ENCODE measurements around the gene MID1.

MID1 gene, protein sequence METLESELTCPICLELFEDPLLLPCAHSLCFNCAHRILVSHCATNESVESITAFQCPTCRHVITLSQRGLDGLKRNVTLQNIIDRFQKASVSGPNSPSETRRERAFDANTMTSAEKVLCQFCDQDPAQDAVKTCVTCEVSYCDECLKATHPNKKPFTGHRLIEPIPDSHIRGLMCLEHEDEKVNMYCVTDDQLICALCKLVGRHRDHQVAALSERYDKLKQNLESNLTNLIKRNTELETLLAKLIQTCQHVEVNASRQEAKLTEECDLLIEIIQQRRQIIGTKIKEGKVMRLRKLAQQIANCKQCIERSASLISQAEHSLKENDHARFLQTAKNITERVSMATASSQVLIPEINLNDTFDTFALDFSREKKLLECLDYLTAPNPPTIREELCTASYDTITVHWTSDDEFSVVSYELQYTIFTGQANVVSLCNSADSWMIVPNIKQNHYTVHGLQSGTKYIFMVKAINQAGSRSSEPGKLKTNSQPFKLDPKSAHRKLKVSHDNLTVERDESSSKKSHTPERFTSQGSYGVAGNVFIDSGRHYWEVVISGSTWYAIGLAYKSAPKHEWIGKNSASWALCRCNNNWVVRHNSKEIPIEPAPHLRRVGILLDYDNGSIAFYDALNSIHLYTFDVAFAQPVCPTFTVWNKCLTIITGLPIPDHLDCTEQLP

DNA sequence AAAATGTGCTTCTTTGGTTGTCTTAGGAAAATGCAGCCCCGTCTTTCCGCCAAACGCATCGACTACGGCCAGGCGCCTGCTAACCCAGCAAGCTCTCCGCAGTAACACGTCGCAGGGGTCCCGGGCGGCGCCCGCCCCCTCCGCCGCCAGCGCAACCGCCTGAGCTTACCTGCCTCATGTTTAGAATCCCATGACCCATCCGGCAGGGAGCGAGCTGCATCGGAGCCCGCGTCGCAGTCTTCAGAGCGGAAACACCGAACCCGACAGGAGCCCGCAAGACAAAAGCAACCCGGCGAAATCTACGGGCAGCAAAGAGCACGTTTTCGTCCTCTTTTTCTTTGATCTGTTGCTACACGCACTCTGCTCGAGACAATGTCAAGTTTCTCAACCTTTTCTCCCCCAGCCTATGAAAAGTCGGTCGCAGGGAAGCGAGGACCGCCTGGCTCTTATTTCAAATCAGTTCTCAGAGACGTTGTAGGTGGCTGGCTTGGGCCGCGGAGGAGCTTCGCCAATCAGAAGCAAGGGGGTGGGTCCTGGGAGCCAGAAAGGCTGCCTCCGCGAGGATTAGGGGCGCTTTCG is at the start of gene MID1:
Gene MID1 (minus strand): TSS at position 465 of the 579 bp plus-strand sequence. CDS start 53,038 bp downstream, outside the sequence.
- FAIRE-seq: no peak

GRCh38 chrX:10667143-10667542 is 46.8 kb upstream of the MID1 start:
- no peak for FAIRE-seq

GRCh38 chrX:10666102-10666501 is 45.7 kb upstream of the MID1 start:
- no peak for FAIRE-seq

DNA sequence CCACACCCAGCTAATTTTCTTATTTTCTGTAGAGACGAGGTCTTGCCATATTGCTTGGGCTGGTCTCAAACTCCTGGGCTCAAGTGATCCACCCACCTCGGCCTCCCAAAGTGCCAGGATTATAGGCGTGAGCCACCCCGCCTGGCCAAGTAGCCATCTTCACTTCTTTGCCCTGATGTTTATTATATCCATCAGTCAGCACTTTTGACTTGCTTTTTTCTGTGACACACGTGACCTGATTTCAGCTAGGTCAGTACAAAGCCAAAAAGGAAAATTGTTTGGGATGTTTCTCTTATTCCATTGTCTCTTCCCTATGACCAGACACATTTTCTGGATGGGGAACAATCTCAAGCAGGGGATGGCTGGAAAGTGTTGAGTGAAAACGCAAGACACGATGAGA is 45.3 kb upstream of the MID1 start:
- FAIRE-seq: no peak

DNA sequence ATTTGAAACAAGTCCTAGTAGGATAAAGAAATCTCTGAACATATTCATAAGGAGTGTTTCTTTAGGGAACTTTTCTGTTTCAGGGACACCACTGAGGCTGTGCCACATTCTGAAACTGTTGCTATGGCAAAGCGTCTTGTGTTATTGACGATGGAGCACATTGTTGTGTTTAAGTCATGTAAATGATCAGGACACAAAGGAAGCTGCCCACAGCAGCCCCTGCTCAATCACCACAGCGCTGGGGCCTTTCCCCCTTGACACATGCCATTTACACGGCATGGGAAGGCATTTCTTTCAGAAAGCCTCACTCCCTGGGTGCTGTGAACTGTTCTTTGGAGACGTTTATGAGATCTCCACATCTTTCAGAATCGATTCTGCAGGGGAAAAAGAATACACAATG is 39.8 kb upstream of the MID1 start:
- FAIRE-seq: no peak

GRCh38 chrX:10656214-10656613 is 35.8 kb upstream of the MID1 start:
- no peak for FAIRE-seq

DNA sequence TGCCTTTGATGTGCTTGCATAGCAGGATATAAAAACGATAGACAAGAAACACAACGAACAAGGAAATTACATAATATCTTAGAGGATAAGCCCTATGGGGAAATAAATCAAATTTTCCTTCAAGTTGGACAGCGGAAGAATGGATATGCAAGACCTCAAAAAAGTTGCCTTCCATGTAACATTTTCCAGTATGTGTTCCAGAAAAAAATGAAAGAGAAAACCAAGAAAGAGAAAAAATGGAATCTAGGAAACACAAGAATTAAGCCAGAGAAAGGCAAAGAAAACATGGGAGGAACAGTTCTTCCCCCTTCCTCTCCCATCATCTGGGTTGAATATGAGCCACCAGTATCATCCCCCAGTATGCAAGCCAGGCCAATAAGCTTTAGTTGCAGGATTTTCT is 34.6 kb upstream of the MID1 start:
- FAIRE-seq: no peak

DNA sequence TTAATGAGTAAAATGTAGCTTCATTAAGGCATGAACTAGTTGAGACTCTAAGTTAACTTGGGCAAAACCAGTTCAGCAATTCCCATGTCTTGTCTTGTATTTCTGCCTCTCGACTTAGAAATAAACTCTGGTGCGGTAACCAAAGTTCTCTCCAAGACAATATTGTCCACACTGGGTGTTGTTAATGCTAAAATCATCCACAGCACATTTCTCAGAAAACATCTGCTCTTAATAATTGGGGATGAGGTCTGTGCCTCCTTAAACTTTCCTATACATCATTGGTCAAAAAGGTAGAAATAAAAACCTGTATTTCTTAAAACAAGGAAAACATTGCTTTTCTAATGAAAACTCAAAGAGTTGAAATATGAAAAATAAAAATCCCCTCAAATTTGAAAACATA is 32.9 kb upstream of the MID1 start:
- FAIRE-seq: no peak

- FAIRE-seq: no peak
Observed at GRCh38 chrX:10649265-10649664, 28.9 kb upstream of the MID1 start.

DNA sequence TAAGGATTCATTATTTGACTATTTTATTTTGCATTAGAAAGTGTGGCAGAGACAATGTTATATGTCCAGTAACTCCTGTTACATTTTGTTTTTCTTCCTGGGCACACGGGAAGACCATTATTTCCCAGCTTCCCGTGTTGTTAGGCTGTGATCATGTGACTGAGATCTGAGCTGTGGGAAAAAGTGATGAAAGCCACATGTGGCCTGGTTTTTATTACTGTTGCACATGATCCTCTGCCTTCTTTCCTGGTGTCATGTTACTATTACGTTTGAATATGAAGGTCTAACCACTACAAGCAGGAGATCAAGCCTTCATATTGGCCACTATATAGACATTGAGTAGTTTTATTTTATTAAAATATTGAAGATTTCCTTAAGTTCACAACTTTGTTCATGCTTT is 28.2 kb upstream of the MID1 start:
- peak; percentile 6 for FAIRE-seq

DNA sequence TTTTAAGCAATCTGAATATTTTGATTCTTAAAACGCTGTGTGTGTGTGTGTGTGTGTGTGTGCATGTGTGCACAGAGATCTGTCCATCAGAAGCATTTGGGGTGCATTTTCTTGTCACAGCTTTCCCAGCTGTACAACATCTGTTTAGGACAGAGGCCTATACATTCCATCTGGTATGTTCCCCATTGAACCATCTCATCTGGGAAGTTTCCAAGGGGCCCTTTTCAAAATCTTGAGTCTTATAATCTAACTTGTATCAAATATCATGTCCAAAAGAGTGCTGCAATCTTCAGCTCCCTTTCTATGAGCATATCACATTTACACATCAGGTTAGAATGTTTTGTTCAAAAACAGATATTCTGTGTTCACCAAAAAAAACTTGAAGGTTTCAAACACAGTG is 16.5 kb upstream of the MID1 start:
- no peak for FAIRE-seq

DNA sequence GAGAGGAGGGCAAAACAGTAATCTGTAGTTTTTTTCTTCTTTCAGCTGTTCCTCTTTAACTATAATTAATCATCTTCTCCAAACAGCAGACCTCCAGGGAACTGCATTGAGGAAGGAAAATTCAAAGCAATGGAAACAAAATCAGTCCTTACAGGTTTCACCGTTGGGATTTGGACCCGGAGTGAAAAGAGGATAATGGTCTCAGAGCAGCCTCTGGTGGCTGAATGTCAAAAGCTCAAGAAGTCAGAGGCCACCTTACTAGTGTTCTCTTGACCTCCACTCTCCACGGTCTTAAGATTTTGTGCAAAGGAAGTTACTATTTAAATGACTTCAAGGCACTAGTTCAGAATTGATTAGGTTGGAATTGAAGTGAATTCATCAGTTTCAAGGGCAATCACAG is 16.0 kb upstream of the MID1 start:
- FAIRE-seq: no peak

DNA sequence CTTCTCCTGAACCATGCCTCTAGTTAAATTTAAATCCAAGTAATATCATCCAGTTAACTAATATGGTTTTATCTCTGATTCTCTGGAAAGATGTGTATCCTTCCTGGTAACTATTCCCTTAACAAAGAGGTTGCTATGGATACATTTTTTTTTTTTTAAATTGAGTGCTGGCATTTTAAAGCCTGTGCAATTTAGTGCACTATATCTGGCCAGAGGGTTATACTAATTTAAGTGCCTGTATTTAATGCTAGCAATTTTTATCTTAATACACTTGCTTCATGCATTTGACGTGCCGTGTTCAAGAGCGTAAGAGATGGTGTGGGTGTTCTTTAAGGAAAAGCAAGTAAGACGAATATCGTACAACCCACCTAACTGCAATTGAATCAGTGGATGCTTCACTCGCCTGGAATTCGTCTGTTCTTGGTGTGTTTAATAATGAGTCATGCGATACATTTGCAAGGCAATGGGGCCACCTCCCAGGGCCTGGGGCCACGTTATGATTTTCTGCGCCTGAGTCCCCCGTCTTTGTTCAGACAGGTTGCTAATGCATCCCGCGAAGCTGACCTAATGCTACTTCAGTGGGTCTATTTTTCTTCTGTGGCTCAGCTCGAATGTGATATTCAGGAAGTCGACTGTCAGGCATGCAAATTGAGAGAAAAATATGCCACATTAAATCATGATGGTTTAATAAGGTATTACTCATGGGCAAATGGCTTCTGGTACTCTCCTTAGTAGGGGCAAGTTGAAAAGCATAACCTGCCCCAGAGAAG is 14.2 kb upstream of the MID1 start:
- no peak for FAIRE-seq

GRCh38 chrX:10633722-10634121 is 13.3 kb upstream of the MID1 start:
- no peak for FAIRE-seq

GRCh38 chrX:10631416-10632145 is 11.2 kb upstream of the MID1 start:
- FAIRE-seq: no peak

DNA sequence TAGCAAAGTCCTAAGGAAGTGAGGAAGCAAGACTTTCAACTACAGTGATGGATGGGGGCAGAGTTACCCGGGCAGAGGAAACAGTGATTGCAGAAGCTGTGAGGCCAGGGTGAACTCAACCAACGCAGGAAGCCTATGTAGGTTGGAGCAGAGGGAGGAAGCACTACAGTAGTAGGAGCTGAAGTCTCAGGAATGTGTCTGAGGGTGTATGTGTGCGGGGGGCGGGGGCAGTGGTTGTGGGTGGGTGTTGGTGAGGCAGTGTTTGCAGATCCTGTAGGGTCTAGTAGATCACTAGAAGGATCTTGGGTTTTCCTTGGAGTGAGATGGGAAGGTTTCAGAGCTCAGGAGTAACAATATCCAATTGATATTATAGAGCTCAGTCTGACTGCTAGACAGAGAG is 9.9 kb upstream of the MID1 start:
- FAIRE-seq: no peak

GRCh38 chrX:10629905-10630304 is 9.5 kb upstream of the MID1 start:
- FAIRE-seq: no peak

- FAIRE-seq: no peak
Observed at GRCh38 chrX:10628906-10629305, 8.5 kb upstream of the MID1 start.

- no peak for FAIRE-seq
Observed at GRCh38 chrX:10622197-10622596, 1.8 kb upstream of the MID1 start.

DNA sequence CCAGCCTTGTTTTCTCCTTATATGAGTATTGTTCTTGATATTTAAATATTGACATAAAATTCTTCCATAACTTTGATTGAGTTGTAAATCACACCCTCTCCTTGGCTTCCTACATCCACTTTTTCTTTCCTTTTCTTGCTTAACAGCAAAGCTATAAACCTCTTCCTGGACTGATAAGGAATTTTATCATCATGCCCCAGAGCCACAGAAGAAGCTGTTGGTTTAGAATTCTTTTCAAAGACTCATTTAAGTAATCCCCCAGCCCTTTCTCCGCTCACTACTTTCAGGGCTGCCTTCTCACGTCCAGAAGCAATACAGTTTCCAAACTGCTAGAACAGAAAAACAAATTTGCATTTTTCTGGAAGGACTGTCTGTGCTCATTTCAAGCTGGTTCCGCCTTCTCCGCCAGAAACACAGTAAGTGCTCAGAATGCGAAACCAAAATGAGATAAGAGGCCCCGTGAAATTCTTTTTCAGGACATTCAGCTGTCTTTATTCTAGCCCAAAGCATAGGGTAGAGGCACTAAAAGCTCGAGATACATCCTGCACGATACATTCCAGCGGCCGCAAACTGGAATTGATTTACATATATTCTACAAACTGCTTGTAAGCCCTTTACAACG is 849 bp downstream of the MID1 start:
- FAIRE-seq: no peak

GRCh38 chrX:10618961-10619360 is 1.4 kb downstream of the MID1 start:
- FAIRE-seq: no peak

DNA sequence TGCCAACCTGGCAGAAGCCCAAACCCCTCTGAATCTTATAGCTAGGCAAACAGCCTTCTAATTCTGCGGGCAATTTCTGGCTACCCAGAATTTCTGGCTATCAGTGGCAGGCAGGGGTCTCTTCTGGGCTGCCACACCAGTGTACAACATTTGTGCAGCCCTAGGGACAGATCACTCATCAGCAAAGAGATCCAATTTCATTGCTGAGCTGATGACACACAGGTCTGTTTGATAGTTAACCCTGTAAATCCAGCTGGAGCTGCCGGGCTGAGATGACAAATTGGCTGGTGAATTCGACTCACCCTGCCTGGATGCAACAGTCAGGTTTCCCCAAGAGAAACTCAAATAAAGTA is 2.4 kb downstream of the MID1 start:
- no peak for FAIRE-seq
